Lower leg skin (tissue), 3 donors: Measurements from ENCODE around the gene LRRC30.

Source experiments
- POLR2A ChIP-seq, 2 donors: fragments of 450-650 bp; IDR thresholded peaks; one replicate each; pipeline ENCODE4 v1.6.1; 2016 to 2017; ENCODE audit warnings: antibody characterized with exemption in 2 of 2, mild to moderate bottlenecking in 1 of 2, moderate library complexity in 1 of 2
- TF ChIP-seq, protein P1 (sequence below), 3 donors: fragments of 450-650 bp; IDR thresholded peaks; one replicate each; pipeline ENCODE4 v1.5.1; 2016; ENCODE audit warnings: antibody characterized with exemption in 3 of 3, mild to moderate bottlenecking in 3 of 3, moderate library complexity in 2 of 3

GRCh38 chr18:7206217-7206616 lies 24.7 kb upstream of the LRRC30 start:
- TF ChIP-seq, protein P1, sequence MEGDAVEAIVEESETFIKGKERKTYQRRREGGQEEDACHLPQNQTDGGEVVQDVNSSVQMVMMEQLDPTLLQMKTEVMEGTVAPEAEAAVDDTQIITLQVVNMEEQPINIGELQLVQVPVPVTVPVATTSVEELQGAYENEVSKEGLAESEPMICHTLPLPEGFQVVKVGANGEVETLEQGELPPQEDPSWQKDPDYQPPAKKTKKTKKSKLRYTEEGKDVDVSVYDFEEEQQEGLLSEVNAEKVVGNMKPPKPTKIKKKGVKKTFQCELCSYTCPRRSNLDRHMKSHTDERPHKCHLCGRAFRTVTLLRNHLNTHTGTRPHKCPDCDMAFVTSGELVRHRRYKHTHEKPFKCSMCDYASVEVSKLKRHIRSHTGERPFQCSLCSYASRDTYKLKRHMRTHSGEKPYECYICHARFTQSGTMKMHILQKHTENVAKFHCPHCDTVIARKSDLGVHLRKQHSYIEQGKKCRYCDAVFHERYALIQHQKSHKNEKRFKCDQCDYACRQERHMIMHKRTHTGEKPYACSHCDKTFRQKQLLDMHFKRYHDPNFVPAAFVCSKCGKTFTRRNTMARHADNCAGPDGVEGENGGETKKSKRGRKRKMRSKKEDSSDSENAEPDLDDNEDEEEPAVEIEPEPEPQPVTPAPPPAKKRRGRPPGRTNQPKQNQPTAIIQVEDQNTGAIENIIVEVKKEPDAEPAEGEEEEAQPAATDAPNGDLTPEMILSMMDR (IDR thresholded peaks at IDR 0.05), result no peak
- TF ChIP-seq POLR2A (IDR thresholded peaks at IDR 0.05), result no peak
